ENCODE results near the gene TRIM44.
"Not testable (repeated sequence)": the region's sequence is repeated elsewhere in the genome, so short reads cannot be mapped to it uniquely, and the experiment has no call there.

The TRIM44 gene

DNA sequence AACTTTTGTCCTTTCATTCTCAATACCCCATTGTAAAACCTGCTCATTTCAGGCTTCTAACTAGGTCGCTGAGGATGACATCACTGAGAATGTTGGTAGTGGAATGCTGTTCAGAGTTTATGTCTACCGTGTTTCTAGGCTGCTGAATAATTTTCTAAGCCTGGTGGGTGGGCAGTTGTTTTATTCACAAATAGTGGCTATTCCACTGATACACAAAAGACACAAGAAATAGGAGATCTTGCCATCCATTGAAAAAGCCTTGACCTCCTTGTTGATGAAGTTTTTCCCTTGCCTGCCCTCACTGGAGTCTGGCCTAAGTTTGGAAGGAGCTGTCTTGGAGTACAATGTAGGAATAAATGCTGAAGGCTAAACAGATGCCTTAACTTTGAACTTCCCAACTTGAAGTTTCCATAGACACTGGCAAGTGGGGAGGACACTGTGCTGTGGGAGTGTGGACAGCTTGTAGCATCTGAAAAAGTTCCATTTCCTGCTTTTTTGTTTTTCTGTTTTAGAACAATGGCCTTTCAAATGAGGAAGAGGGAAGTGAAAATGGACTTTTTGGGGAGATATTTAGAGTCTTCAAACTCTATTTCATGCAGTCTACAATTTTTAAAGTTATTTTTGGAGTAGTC lies 59.2 kb downstream of the TRIM44 start:
- no peak for DNase-seq

DNA sequence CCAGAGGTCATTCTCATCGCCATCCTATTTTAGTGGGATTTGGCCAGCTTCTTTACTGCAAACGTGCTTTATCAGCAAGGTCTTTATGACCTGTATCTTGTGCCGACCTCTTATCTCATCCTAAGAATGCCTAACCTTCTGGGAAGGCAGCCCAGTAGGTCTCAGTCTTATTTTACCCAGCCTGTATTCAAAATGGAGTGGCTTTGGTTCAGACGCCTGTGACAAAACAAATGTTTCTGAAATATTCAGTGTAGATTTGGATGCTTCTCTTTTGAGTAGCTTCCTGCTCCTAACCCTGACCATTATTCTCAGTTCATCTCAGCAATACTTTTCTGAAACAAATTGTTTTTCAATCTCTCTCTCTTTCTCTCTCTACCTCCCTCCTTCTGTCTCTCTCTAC lies 60.1 kb downstream of the TRIM44 start:
- no peak for DNase-seq

DNA sequence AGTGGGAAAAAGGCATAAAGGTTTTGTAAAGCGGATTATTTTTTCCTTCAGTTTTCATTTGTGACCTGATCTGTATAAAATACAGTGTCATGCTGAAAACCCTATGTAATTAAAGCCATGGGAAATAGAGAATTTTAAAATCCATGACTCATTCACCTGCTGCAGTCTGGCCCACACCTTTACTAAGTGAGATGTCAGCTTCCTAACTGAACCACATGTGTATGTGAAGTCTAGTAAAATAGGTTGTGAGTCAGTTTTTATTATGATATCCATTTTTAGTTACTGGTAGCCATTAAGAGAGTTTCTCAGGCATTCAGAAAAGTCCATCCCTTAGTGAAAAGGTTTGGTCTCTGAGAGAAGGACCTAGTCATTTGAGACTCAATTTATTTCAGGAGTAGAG lies 60.9 kb downstream of the TRIM44 start:
- DNase-seq, result no peak

DNA sequence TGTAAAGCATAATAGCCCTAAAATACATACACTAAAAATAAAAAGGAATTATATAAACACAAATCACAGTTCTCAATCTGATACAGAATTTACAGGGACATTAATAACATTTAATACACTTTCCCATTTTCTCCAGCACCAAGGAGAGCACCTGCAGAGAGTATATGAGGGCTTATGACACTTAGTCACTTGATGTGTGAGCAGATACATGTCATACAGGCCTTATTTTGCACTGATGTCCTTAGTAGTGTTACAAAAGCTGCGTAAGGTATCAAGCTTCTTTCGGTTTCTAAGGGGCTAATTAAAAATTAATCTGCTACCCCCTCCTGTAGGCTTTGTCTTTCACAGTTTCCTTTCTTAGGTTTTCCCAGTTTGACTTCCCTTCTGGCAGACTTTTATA lies 61.3 kb downstream of the TRIM44 start:
- no peak for DNase-seq

DNA sequence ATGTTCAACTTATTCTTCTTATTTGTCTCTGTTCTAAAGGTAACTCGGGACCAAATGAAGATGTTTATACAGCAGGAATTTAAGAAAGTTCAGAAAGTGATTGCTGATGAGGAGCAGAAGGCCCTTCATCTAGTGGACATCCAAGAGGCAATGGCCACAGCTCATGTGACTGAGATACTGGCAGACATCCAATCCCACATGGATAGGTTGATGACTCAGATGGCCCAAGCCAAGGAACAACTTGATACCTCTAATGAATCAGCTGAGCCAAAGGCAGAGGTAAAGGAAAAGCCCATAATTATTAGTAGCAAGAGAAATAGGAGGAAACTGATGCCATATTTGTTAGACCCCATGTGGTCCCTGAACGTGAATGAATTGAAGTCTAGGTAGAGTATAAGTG lies 63.3 kb downstream of the TRIM44 start:
- no peak for DNase-seq

DNA sequence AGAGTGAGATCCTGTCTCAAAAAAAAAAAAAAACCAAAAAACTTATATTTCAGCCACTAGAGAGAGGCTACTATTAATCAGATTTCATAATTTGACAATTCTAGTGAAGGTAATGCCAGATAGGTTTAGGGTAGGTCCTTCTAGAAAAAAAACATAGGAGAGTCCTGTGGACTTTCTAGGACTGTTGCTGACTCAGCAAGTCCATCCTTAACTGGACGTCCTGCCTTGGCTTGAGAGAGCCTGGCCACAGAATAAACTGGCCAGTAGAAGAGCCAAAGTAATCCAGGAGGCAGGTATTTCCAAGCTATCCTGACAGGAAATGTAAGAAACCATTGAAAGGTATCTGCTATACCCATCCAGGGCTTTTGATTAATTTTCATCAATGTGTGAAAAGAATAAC lies 64.6 kb downstream of the TRIM44 start:
- DNase-seq, result no peak

DNA sequence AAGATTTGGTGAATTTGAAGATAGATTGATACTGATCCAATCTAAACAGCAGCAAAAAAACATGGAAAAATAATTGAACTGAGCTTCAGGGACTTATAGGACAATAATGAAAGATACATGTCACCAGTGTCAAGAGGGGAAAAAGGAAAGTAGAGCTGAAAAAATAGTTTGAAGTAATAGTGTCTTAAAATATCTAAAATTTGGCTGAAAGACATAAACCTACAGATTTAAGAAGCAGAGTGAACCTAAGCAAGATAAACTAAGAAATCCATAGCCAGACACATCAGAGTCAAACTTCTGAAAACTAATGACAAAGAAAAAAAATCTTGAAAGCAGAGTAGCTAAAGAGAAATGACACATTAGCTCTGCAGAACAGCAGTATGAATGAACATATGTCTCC lies 67.7 kb downstream of the TRIM44 start:
- no peak for DNase-seq

DNA sequence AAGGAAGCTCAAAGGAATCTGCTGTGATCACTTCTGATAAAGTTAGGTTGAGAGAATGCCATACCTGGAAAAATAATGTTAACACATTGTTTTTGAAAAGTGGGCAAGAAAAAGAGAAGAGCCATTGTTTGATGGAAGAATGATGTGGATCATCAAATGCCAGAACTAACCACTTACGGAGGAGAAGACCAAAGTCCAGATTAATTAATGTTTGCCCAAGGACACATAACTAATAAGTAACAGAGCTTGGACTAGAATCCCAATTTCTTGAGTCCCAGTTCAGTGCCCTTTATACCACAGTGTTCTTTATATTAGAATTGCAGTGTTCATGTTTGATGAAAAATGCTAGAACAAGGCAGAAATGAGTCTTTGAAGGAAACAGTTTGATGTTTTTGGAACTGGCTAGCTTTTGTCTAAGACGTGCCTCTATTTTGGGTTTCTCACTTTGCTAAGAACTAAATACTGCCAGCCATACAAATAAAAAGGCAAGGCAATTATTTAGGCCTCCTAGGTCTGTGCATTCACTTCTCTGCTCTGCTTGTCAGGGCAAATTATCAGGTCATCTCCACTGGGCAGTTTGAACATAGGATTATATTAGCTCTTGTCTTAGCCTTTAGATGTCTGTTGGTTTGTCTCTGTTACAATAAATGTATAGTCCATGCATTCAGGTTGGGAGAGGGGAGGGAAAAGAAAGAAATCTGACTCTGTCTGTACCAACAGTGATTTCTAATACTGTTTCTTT lies 72.3 kb downstream of the TRIM44 start:
- no peak for DNase-seq

DNA sequence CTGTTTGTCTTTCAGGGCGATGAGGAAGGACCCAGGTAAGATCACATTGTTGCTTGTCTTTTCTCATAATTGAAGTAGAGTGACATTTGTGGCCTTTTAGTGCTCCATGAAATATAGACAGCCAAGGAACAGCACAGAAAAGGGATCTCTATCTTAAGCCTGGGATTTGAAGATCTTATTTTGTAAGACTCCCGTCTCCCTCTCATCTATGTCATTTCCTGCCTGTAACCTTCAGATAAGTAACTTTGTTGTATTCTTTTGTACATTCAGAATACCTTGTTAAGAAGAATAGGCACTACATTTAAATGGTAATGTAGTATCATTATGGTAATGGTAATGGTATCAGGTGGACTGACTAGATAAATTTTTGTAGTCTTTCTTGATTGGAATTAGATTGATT lies 72.8 kb downstream of the TRIM44 start:
- DNase-seq, result no peak

DNA sequence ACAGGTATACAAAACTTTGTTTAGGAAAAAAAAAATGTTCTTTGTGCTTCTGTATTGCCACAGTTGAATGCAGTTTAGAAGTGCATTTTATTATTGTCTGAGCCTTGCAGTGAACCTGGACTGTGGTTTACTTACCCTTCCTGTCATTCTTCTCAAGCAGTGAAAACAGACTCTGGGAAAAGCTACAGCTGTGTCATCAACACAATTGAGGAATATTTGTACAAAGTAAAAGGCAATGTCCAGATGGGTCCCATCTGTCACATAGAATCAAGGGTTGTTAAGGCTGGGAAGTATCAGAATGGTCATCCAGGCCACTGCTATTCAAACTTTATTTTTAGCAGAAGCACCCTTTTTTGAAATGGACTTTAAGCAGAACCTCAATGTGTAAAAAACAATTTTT lies 73.3 kb downstream of the TRIM44 start:
- DNase-seq, result no peak

DNA sequence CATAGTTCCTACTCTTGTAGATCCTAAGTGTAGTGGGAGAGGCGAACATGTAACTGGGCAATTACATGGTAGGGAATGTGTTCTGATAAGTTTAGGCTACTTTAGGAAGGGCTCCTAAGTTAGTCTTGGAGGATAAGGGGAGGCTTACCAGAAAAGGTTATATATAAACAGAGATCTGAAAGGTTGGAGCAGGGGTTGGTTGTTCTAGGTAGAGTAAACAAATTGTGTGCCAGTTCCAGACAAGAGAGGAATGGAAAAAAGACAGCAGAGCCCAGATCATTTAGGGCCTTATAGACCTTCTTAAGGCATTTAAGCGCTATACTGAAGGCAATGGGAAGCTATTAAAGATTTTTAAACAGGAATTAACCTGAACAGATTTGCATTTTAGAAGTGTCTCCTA lies 74.4 kb downstream of the TRIM44 start:
- DNase-seq, result no peak

DNA sequence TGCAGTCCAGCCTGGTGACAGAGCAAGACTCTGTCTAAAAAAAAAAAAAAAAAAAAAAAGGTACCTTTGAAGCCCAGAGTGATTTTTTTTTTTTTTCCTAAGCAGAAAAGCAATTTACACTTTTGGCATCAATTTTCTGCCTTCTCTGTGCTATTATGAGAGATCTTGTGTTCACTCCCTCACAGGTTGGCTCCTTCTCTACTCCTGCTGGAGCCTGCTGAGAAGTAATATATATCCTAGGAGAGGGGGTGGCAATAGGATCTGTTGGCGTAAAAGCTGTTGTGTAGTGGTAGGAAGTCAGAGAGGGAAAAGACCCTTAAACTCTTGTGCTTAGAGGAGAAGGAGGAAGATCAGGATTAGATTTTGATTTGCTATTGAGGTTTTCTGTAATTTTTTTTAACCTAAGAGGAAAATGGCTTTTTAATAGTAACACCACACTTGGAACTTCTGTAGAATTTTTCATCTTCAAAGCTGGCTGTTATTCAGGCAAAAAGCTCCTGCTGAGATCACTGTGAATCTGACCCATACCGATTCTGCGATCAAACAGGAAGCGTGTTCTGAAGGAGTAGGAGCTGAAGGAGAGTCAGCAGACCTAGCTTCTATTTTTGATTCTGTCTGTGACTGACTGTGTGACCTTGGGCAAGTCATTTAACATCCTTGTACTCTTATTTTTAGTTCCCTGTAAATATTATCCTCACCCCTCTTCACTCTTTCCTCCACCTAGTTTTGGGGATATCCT lies 77.7 kb downstream of the TRIM44 start:
- no peak for DNase-seq

DNA sequence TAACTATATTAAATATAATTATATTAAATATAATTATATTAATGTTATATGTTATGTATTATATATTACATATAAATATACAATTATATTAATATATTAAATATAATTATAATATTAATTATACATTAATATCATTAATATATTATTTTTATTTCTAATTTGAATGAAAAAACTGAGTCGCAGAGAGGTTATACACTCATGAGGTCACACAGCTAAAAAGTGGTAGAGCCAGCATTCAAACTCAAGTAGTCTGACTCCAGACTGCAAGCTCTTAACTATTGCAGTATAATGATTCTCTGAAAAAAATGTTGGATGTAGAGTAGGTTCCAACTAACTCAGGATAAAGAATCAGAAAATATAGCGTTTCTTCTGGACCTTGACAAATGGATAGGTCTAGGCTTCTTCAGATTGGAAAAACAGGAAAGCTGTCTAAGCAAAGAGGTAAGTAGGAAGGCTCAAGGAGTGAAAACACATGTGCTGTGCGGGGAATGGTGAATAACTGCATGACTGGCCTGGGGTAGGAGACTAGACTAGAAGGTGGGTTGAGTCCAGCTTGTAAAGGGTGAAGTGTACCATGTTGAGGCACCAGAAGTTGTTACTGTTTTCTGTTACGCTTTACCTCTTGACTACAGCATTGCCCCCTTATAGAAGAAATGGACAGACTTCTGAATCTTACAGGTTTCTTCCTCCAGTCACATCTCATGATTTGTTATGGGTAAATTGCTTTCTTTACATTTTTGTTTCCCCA lies 80.3 kb downstream of the TRIM44 start:
- no peak for DNase-seq

DNA sequence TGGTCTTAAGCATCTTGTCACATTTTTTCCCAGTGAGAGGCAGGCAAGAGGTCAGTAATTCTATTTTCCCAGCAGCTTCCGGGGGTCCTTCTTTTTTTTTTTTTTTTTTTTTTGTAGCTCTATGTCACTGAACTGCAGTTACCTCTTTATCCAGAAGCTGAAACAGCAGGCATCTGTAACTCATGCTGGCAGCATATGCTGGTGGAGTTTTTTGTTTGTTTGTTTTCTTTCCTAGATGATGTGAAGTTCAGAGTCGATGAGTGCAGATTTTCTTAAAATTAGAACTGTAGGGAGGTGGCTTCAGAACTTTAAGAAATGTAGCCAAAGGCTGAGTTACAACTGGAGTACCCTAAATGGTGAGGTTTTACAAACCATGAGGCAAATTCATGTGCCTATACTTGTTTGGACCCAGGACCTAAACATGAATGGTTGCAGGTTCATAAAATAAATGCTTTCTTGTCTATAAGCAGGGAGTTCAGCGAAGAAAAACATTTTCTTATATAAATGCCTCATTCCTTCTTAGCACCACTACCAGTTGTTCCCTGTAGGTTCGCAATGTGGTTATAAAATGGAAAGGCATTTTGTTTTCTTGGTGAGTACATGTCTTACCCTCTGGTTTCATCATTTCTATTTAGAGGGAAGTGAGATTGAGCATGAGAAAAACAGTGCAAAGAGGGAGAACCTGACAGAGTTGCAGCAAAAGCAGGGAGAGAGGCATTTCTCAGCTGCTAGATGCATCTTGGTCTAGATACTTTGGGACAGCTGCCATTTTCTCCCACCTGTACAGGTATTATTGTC lies 84.0 kb downstream of the TRIM44 start:
- DNase-seq, result no peak

DNA sequence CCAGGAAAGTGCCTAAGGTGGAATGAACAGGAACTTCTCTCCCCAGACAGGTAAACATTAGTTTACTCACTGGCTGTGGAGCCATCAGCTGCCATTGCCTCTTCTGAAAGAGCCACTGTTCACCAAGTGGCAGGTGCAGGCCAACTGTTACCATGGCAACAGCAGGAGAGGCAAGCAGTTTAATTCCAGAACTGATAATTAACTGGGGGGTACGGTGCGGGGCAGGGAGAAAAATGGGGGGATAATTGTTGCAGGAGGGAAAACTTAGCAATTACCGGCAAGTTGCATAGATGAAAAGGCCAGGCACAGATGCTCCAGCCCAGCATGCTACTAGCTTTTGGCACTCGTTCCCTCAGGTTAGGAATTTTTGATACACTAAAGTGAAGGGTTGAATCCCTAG lies 85.1 kb downstream of the TRIM44 start:
- no peak for DNase-seq

DNA sequence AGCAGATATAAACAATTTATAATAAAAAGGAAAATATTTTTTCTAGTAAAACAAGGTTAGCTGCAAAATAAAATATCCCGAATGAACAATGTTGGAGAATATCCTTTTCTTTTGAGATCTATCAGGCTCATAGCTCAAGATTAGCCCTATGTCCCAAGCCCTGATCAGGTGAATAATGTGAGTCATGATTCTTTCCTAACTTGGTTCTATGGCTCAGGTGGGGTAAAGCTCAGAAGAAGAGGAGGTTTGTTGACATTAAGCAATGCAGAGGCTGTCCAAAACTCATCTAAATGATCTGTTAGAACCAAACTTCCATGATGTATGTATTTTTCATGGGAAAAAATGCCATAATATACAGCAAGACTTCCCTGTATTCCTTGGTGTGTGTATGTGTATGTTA lies 86.1 kb downstream of the TRIM44 start:
- DNase-seq, result no peak

DNA sequence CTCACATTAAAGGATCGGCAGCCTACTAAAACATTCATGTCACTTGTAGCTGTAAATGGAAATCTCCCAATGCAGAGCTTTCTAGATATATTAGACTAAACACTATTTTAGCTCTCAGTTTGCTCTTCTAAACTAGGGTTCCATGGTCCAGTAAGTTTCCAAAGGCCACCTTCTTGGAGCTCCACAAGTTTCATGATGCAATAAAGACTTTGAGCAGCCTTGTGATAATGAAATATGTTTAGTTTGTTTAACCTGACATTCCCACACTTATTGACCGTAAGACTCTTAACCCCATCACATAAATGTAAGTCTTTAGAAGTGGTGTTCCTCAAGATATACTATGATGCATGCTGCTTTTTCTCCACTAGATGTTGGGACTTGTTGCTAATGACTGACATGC lies 87.7 kb downstream of the TRIM44 start:
- no peak for DNase-seq

DNA sequence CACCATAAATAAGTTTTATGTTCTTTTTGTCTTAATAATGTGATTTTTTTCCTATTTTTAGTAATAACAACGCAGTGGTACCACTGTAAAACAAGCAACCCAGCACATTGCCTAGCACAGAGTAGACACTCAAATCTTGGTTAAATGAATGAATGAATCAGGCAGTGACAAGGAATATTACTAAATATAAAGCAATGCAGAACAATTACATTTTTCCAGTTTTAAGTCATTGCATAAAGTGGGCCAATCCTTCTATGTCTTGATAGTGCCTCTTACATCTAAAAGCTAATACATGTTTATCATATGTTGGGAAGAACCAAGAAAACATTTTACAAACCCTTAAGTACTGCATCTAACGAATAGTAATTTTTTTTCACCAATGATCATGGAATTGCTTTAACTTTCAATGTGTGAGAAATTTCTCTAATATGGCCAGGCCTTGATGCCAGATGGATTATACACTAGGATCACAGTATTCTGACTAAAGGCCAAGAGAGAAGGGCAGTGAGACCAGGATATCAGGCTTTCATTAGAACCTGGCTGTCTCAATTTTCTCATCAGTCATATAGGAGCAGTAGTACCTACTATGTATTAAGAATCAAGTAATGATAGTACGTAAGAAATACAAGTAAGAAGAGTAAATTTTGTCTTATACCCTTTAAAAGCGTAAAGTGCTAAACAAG lies 88.5 kb downstream of the TRIM44 start:
- DNase-seq, result no peak

DNA sequence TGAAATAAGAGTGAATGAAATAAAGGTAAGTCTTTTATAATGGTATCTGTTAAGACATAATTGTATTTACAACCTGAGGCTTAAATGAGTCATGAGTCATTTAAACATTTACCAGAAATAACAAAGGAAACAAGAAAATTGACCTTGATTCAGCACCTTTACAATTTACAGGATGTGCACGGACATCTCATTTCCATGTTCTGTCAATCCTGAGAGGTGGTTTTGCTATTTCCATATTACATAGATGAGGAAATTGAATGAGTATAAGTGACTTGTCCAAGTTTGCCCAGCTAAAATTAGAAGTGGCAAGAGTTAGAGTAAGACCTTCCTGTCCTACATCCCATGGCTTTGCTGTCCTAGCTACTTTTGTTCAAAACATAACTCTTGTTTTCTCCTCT lies 89.1 kb downstream of the TRIM44 start:
- DNase-seq, result no peak

DNA sequence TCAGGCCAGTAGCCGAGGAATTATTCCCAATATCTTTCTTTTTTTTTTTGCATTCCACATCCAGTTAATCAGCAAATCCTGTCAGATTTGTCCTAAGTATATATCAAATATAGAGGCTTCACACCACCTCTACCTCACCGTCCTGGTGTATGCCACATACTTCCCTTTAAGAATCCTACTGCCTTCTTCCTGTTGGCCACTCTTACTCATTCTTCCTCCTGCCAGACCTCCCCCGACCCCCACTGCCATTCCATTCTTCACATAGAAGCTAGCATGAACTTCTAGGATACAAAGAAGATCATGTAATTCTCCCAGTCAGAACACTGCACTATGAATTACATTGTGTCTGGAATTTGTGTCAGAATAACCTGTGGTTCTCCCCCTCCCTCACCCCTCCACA lies 89.5 kb downstream of the TRIM44 start:
- DNase-seq, result no peak

DNA sequence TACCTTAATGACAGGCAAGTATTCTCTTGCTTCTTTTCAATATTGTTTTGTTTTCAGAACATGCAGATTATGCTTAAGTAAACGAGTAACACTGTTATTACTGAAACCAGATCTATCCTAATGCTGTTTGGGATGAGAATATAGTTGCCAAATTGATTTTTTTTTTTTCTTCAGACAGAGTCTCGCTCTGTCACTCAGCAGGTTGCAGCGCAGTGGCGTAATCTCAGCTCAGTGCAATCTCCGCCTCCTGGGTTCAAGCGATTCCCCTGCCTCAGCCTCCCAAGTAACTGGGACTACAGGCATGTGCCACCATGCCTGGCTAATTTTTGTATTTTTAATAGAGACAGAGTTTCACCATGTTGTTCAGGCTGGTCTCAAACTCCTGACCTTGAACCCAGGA lies 91.0 kb downstream of the TRIM44 start:
- DNase-seq, result not testable (repeated sequence)

DNA sequence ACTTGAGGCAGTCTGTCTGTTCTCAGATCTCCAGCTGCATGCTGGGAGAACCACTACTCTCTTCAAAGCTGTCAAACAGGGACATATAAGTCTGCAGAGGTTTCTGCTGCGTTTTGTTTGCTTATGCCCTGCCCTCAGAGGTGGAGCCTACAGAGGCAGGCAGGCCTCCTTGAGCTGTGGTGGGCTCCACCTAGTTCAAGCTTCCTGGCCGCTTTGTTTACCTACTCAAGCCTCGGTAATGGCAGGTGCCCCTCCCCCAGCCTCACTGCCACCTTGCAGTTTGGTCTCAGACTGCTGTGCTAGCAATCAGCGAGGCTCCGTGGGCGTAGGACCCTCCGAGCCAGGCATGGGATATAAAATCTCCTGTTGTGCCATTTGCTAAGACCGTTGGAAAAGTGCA lies 97.4 kb downstream of the TRIM44 start:
- DNase-seq, result not testable (repeated sequence)
